SK-N-SH treated with all-trans-retinoic acid at 6 μM for 48 hours (cell line): ENCODE results near the gene GSTA2.

Source experiments
- ATAC-seq: fragments of 200-7000 bp; cut with Tn5 transposase; 3 replicates; pipeline ENCODE4 v1.9.1; 2020; ENCODE audit warnings: mild to moderate bottlenecking, moderate library complexity
- ARNTL ChIP-seq: fragments of 450-650 bp; formaldehyde crosslinking; IDR thresholded peaks from 2 replicates; pipeline ENCODE4 v1.5.0; 2020; ENCODE audit warnings: low read depth, mild to moderate bottlenecking, moderate library complexity, borderline replicate concordance
- BACH2 ChIP-seq: fragments of 250-450 bp; sonication (Bioruptor Pico); IDR thresholded peaks from 2 replicates; pipeline ENCODE4 v1.9.0; 2021; ENCODE audit warnings: mild to moderate bottlenecking, borderline replicate concordance
- CSDC2 ChIP-seq: fragments of 250-450 bp; sonication (Bioruptor Pico); IDR thresholded peaks from 2 replicates; pipeline ENCODE4 v1.5.0; 2020; ENCODE audit warnings: mild to moderate bottlenecking, moderate library complexity
- ESRRG ChIP-seq: fragments of 250-450 bp; sonication (Bioruptor Pico); IDR thresholded peaks from 2 replicates; pipeline ENCODE4 v1.6.1; 2021; ENCODE audit warnings: mild to moderate bottlenecking
- ISL1 ChIP-seq: fragments of 250-450 bp; sonication (Bioruptor Pico); IDR thresholded peaks from 2 replicates; pipeline ENCODE4 v2.1.2; 2022; ENCODE audit warnings: mild to moderate bottlenecking, moderate library complexity
- SNAI2 ChIP-seq: fragments of 250-450 bp; sonication (Bioruptor Pico); IDR thresholded peaks from 2 replicates; pipeline ENCODE4 v1.5.0; 2020; ENCODE audit warnings: mild to moderate bottlenecking, moderate library complexity
- TCF4 ChIP-seq: fragments of 250-450 bp; sonication (Bioruptor Pico); IDR thresholded peaks from 2 replicates; pipeline ENCODE4 v1.8.0; 2021; ENCODE audit warnings: mild to moderate bottlenecking, moderate library complexity, borderline replicate concordance
- TOX ChIP-seq: fragments of 250-450 bp; sonication (Bioruptor Pico); IDR thresholded peaks from 2 replicates; pipeline ENCODE4 v1.8.0; 2021; ENCODE audit warnings: mild to moderate bottlenecking, moderate library complexity, borderline replicate concordance
- ZFP3 ChIP-seq: fragments of 250-450 bp; sonication (Bioruptor Pico); IDR thresholded peaks from 2 replicates; pipeline ENCODE4 v1.5.0; 2020; ENCODE audit warnings: mild to moderate bottlenecking, moderate library complexity
- ZFP30 ChIP-seq: fragments of 450-650 bp; formaldehyde crosslinking; IDR thresholded peaks from 2 replicates; pipeline ENCODE4 v1.5.0; 2022; ENCODE audit warnings: mild to moderate bottlenecking, moderate library complexity
- ZNF70 ChIP-seq: fragments of 450-650 bp; formaldehyde crosslinking; IDR thresholded peaks from 2 replicates; pipeline ENCODE4 v1.5.0; 2020; ENCODE audit warnings: mild to moderate bottlenecking, moderate library complexity
- ZNF8 ChIP-seq: fragments of 450-650 bp; formaldehyde crosslinking; IDR thresholded peaks from 2 replicates; pipeline ENCODE4 v1.5.0; 2020; ENCODE audit warnings: mild to moderate bottlenecking, moderate library complexity
- TF ChIP-seq, protein P1 (sequence below): fragments of 250-450 bp; sonication (Bioruptor Pico); IDR thresholded peaks from 2 replicates; pipeline ENCODE4 v1.5.1; 2021; ENCODE audit warnings: mild to moderate bottlenecking, moderate library complexity
- TF ChIP-seq, protein P2 (sequence below): fragments of 250-450 bp; sonication (Bioruptor Pico); IDR thresholded peaks from 2 replicates; pipeline ENCODE4 v1.8.0; 2020; ENCODE audit warnings: mild to moderate bottlenecking, moderate library complexity, borderline replicate concordance
- TF ChIP-seq, protein P3 (sequence below): fragments of 250-450 bp; sonication (Bioruptor Pico); IDR thresholded peaks from 2 replicates; pipeline ENCODE4 v1.5.1; 2020; ENCODE audit warnings: low read depth, mild to moderate bottlenecking, moderate library complexity
- TF ChIP-seq, protein P4 (sequence below): fragments of 250-450 bp; sonication (Bioruptor Pico); IDR thresholded peaks from 2 replicates; pipeline ENCODE4 v1.8.0; 2021; ENCODE audit warnings: low read depth, mild to moderate bottlenecking, moderate library complexity, borderline replicate concordance
- TF ChIP-seq, protein P5 (sequence below): fragments of 250-450 bp; sonication (Bioruptor Pico); IDR thresholded peaks from 2 replicates; pipeline ENCODE4 v1.5.0; 2020; ENCODE audit warnings: mild to moderate bottlenecking, moderate library complexity

Gene GSTA2

DNA sequence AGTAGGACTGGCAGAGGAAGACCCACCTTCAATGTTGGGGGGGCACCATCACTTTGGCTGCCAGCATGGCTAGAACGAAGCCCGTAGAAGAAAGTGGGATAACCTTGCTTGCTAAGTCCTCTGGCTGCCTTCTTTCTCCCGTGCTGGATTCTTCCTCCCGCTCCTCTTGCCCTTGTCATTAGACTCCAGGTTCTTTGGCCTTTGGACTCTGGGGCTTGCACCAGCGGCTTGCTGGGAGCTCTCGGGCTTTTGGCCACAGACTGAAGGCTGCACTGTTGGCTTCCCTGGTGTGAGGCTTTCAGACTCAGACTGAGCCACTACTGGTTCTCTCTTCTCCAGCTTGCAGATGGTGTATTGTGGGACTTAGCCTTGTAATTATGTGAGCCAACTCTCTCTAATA, 28.2 kb downstream of the GSTA2 start (continued):
- TF ChIP-seq, protein P1, sequence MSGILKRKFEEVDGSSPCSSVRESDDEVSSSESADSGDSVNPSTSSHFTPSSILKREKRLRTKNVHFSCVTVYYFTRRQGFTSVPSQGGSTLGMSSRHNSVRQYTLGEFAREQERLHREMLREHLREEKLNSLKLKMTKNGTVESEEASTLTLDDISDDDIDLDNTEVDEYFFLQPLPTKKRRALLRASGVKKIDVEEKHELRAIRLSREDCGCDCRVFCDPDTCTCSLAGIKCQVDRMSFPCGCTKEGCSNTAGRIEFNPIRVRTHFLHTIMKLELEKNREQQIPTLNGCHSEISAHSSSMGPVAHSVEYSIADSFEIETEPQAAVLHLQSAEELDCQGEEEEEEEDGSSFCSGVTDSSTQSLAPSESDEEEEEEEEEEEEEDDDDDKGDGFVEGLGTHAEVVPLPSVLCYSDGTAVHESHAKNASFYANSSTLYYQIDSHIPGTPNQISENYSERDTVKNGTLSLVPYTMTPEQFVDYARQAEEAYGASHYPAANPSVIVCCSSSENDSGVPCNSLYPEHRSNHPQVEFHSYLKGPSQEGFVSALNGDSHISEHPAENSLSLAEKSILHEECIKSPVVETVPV (CRISPR knock-in tag) = no peak
- TF ChIP-seq ZFP3 = no peak
- TF ChIP-seq, all 23 proteins: peak for 0

DNA sequence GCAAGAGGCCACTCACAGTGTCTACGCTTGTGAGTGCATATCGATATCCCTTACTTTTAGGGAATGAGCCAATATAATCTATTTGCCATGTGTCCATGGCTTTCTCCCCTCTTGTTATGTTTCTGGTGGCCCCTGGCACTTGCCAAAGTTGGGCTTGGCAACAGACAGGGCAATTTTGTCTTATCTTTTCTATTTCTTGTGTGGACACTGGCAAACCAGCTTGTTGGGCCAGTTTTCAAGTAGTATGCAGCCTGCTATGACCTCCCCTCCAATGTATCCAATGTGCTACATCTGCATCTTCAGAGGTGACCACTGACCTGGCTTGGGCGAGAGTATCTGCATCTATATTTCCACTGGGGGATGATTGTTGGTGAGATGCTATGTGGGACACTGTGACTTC, 29.2 kb downstream of the GSTA2 start:
- no peak for ATAC-seq
- TF ChIP-seq, protein P2, sequence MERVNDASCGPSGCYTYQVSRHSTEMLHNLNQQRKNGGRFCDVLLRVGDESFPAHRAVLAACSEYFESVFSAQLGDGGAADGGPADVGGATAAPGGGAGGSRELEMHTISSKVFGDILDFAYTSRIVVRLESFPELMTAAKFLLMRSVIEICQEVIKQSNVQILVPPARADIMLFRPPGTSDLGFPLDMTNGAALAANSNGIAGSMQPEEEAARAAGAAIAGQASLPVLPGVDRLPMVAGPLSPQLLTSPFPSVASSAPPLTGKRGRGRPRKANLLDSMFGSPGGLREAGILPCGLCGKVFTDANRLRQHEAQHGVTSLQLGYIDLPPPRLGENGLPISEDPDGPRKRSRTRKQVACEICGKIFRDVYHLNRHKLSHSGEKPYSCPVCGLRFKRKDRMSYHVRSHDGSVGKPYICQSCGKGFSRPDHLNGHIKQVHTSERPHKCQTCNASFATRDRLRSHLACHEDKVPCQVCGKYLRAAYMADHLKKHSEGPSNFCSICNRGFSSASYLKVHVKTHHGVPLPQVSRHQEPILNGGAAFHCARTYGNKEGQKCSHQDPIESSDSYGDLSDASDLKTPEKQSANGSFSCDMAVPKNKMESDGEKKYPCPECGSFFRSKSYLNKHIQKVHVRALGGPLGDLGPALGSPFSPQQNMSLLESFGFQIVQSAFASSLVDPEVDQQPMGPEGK (CRISPR knock-in tag) = no peak
- TF ChIP-seq, protein P1 (CRISPR knock-in tag) = no peak
- TF ChIP-seq ZNF70 (CRISPR knock-in tag) (no peak), ISL1 (no peak), ZNF8 (no peak), TOX (CRISPR knock-in tag) (no peak), ZFP3 (no peak), TCF4 (CRISPR knock-in tag) (no peak)
- TF ChIP-seq, protein P3, sequence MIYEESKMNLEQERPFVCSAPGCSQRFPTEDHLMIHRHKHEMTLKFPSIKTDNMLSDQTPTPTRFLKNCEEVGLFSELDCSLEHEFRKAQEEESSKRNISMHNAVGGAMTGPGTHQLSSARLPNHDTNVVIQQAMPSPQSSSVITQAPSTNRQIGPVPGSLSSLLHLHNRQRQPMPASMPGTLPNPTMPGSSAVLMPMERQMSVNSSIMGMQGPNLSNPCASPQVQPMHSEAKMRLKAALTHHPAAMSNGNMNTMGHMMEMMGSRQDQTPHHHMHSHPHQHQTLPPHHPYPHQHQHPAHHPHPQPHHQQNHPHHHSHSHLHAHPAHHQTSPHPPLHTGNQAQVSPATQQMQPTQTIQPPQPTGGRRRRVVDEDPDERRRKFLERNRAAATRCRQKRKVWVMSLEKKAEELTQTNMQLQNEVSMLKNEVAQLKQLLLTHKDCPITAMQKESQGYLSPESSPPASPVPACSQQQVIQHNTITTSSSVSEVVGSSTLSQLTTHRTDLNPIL (CRISPR knock-in tag) = no peak
- TF ChIP-seq, protein P4, sequence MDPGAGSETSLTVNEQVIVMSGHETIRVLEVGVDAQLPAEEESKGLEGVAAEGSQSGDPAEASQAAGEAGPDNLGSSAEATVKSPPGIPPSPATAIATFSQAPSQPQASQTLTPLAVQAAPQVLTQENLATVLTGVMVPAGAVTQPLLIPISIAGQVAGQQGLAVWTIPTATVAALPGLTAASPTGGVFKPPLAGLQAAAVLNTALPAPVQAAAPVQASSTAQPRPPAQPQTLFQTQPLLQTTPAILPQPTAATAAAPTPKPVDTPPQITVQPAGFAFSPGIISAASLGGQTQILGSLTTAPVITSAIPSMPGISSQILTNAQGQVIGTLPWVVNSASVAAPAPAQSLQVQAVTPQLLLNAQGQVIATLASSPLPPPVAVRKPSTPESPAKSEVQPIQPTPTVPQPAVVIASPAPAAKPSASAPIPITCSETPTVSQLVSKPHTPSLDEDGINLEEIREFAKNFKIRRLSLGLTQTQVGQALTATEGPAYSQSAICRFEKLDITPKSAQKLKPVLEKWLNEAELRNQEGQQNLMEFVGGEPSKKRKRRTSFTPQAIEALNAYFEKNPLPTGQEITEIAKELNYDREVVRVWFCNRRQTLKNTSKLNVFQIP (CRISPR knock-in tag) = no peak

DNA sequence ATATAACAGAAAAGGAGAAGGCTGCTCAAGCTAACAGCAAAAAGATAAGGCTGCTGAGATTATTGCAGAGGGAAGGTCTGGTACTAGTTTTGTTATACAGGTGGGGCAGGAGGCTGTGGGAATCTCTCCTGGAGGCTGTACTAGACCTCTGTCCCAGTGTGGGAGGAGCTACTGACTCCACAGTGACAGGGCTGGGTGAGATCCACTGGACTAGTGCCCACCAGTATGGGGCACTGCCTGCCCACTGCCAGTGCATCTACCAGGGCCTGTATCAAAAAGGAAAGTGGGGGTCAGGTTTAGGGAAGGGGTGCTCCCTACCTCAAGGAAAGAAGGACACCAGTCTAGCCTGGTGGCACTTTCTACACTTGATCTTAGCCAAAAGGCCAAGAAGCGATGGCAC, 30.1 kb downstream of the GSTA2 start:
- TF ChIP-seq ESRRG (CRISPR knock-in tag) (no peak), ZNF70 (CRISPR knock-in tag) (no peak), SNAI2 (CRISPR knock-in tag) (no peak), ISL1 (no peak), ZNF8 (no peak), ARNTL (CRISPR knock-in tag) (no peak), ZFP30 (CRISPR knock-in tag) (no peak), TCF4 (CRISPR knock-in tag) (no peak), CSDC2 (CRISPR knock-in tag) (no peak), BACH2 (CRISPR knock-in tag) (no peak)
- TF ChIP-seq, protein P5, sequence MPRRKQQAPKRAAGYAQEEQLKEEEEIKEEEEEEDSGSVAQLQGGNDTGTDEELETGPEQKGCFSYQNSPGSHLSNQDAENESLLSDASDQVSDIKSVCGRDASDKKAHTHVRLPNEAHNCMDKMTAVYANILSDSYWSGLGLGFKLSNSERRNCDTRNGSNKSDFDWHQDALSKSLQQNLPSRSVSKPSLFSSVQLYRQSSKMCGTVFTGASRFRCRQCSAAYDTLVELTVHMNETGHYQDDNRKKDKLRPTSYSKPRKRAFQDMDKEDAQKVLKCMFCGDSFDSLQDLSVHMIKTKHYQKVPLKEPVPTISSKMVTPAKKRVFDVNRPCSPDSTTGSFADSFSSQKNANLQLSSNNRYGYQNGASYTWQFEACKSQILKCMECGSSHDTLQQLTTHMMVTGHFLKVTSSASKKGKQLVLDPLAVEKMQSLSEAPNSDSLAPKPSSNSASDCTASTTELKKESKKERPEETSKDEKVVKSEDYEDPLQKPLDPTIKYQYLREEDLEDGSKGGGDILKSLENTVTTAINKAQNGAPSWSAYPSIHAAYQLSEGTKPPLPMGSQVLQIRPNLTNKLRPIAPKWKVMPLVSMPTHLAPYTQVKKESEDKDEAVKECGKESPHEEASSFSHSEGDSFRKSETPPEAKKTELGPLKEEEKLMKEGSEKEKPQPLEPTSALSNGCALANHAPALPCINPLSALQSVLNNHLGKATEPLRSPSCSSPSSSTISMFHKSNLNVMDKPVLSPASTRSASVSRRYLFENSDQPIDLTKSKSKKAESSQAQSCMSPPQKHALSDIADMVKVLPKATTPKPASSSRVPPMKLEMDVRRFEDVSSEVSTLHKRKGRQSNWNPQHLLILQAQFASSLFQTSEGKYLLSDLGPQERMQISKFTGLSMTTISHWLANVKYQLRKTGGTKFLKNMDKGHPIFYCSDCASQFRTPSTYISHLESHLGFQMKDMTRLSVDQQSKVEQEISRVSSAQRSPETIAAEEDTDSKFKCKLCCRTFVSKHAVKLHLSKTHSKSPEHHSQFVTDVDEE (CRISPR knock-in tag) = no peak
- TF ChIP-seq, protein P3 (CRISPR knock-in tag) = no peak
- TF ChIP-seq, all 23 proteins: peak for 0
- ATAC-seq = no peak
